Right ventricle myocardium superior (tissue), 1 donor: ENCODE measurements around the gene HTD2. TPM values are rescaled to one million over a fixed set of nuclear protein-coding genes. Genes with fewer than 3 reads are reported as not detected.
"Not testable (repeated sequence)": the region's sequence is repeated elsewhere in the genome, so short reads cannot be mapped to it uniquely, and the experiment has no call there.

Experiments
- ATAC-seq: fragments of 200-7000 bp; cut with Tn5 transposase; one replicate; pipeline ENCODE4 v1.9.1; 2020; ENCODE audit warnings: mild to moderate bottlenecking; ENCODE audit not compliant: poor library complexity
- DNase-seq: peaks from one replicate; pipeline ENCODE4 v3.0.0-alpha.2; 2020
- intact Hi-C: fragments of 100-400 bp; cut with DNase I; formaldehyde crosslinking; loops from one replicate; pipeline ENCODE4 v1.11.2; 2022
- long read RNA-seq: library from polyadenylated mRNA; unstranded; transcript quantifications from one replicate; pipeline ENCODE4 v2.0.0, GENCODE V29; 2021
- total RNA-seq: library from RNA; stranded (reverse); fragmentation: NEBNext Ultra II Directional; extraction: Animal tissue kit (Norgen Biotek cat#: 25700); gene quantifications from one replicate; pipeline ENCODE4 v1.2.1, GENCODE V29; 2021
- donor health status: DM: no; HTN: yes; CAD: no; lungs with severe emphysema.

Gene HTD2
- total RNA-seq: 12.0 TPM
- long read RNA-seq, transcript HTD2-201 (5 exons, 1,508 nt): major isoform, 19 of 27 reads
- long read RNA-seq, transcript HTD2-206 (5 exons, 1,378 nt): minor isoform, 8 of 27 reads
- long read RNA-seq, partial matches to known transcripts: 0 of 27 reads
- long read RNA-seq, other reads (novel, unspliced or antisense): 0 of 27 reads

DNA sequence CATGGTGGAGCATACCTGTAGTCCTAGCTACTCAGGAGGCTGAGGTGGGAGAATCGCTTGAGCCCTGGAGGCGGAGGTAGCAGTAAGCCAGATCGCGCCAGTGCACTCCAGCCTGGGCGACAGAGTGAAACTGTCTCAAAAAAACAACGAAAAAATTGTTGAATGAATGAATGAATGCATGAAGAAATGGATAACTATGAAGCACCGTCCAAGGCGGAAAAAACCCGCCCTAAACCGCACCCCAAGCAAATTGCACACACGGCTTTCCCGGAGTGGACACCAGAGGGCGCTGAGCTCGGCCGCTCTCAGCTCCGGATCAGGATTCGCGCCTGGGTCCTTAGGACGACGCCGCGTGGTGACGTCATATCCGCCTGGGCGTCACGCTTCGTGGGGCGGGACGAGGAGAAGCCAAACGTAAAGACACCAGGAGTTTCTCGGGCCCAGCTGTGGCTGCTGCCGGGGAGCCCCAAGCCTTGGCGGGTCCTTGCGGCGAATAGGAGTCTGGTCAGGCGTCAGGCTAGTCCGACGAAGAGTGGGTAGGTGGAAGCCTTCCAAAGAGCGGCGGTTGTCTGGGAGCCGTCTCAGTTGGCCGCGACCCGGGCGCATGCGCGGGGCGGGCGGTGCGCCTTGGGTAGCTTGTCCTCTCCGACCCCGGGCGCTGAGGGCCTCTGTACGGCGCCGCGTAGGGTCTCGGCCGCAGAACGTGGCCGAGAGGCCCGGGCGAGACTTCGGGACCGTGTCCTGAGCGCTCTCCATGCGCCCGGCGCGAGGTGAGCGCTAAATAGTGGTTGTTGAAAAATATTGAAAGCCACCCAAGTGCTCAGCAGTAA, at the start of gene HTD2, which contains the start of gene RPP14:
TSS of gene HTD2 (plus strand) at position 639 of the 830 bp plus-strand sequence. CDS start 11,094 bp downstream, outside the sequence.
TSS of gene RPP14 (plus strand) at position 364 of the 830 bp plus-strand sequence. CDS start 4,085 bp downstream, outside the sequence.
- peak; percentile 98 for ATAC-seq
- peak; percentile 99 for DNase-seq
- intact Hi-C loops: no loop called here

DNA sequence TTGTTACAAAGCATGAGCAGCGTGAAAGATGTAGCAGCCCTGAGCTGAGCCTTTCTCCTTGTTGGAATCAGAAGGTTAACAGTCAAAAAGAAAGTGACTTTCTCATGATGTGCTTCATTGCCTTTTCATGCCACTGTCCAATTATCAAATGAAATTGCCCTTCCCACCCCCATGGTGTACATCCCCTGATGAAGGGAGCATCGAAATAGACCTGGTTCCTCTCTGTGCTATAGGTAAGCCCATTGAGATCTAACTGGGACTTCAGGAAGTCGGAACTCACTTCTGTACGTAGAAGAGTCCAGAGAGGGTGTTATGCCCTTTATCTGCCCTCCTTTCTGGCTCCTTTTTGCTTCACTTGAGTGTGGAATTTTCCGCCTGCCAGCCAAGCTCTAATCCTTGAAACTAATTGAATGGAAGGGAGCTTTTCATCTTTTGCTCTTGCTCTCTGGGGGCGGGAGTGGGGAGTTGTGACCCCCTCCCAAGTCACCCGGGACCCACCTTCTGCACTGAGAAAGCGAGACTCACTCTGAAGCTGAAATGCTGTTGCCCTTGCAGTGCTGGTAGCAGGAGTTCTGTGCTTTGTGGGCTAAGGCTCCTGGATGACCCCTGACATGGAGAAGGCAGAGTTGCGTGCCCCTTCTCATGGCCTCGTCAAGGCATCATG, 47.8 kb upstream of the HTD2 start:
- intact Hi-C loops: no loop called here
- no peak for DNase-seq
- ATAC-seq: no peak

DNA sequence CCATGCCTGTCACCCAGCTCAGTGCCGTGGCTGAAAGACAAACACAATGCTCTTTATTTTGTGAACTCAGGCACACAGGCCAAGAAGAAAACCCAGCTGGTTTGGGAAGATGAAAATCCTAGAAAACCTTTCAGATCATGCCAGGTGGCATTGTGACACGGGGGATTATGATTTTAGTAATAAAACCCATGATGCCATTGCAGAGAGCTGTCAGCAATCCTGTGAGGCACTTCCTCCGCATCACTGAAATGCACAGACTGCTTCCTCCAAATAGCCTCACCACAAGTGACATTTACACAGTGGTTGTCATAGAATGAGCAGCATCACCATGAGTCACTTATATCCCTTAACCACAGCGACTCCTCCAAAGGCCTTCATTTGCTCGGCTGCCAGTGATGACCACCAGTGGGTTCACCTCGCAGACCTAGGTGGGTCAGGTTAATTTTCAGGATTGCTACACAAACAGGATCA, 46.0 kb upstream of the HTD2 start:
- intact Hi-C loops: no loop called here
- ATAC-seq (no peak), DNase-seq (no peak)

DNA sequence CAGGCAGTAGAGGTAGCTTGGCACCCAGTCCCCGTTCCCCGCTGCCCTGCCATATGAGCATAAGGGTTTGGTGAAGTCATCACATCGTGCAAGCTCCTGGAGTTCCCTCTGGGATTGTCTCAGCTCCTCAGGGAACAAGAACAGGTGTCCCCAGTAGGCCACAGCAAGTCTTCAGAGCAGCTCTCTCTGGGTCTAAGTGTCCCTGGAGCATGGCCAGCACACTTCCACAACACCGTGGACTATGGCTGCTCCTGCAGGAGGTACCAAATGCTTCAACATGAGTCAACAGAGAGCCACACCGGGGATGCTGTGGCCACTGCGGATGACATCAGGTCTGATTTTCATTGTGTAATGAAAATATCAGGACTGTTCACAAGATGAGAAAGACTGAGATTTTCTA, 45.6 kb upstream of the HTD2 start:
- no peak for ATAC-seq

DNA sequence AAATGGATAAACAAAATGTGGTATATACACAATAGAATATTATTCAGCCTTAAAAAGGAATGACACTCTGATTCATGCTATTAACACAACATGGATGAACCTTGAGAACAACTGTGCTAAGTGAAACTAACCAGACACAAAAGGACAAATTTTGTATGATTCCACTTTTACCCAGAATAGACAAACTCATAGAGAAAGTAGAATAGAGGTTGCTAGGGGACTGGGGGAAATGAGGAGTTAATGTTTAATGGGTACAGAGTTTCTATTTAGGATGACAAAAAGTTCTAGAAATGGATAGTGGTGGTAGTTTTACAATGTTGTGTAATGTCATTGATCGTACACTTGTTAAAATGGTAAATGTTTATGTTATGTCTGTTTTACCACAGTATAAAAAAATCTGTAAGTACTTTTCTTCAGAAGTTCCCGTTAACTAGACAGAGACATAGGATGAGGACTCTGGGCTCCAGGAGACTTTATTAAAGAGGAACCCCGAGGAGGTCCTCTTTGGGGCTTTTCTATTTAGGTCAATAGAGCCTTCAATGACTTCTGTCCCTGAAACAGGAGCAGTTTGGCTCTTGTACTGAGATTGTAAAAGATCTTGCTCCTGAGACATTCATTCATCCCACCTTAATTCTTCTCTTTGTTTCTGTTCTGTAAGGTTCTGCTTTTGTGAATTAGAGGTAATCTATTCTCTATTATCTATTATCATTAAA, 44.2 kb upstream of the HTD2 start:
- intact Hi-C loops: no loop called here
- ATAC-seq (no peak), DNase-seq (no peak)

More for the DNA sequence above, 45.6 kb upstream of the HTD2 start:
- DNase-seq: no peak
- intact Hi-C loops: no loop called here

DNA sequence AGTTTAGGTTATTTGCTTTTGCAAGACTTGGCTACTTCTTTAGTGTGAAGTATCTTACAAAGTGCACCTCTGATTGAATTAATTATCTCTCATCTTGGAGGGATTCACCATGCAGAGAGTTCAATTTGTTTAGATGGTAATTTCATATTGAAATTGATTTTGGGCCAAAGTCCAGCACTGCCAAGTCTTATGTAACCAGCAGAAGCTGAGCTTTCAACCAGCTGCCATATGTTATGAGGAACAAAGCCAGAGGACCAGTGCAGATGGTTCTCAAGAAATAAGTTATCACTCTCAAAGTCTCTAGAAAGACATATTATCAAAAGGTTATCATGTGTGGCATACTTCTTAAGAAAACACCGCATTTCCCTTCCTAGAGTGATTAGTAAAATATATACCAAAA, 39.7 kb upstream of the HTD2 start:
- intact Hi-C loops: no loop called here
- ATAC-seq (no peak), DNase-seq (no peak)

DNA sequence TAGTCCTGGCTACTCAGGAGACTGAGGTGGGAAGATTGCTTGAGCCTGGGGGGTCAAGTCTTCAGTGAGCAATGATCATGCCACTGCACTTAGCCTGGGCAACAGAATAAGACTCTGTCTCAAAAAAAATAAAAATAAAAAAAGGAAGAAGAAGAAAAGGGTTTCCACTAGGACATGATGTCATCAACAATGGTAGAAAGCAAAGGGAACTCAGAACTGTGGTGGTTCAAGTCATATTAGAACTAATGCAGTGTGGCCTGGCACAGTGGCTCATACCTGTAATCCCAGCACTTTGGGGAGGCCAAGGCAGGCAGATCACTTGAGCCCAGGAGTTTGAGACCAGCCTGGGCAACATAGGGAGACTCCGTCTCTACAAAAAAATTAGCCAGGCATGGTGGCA, 38.8 kb upstream of the HTD2 start:
- ATAC-seq, DNase-seq, intact Hi-C loops: not testable (repeated sequence)

DNA sequence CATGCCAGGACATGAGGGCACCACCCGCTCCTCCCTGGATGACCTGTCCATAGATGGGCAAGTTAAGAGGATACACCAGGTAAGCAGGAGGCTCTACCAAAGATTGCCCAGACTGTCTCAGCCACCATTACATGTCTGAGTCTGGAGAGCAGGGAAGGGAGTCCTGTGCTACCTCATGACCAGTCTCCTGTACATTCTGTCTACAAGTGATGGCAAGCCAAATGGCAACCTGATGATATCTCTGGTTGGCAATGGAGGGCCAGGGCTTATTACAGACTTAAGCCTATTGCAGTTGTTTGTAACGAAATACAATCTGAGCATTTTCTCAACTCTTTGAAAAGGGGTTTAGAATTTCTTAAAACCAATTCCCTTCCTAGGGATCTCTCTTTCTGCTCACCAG, 37.0 kb upstream of the HTD2 start:
- no peak for DNase-seq
- intact Hi-C loops: no loop called here
- no peak for ATAC-seq

DNA sequence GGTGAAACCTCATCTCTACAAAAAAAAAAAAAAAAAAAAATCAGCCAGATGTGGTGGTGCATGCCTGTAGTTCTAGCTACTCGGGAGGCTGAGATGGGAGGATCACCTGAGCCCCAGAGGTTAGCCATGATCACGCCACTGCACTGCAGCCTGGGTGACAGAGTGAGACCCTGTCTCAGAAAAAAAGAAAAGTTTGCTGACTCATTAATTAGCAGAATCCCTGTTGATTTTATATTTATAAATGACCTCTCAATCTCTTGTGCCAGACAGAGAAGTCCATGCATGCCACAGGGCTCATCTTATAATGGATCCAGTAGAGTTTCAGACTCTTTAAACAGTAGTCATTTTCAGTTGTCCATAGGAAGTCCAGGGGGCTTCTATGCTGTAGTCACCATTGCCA, 35.8 kb upstream of the HTD2 start:
- ATAC-seq: no peak
- no peak for DNase-seq
- intact Hi-C loops: no loop called here

DNA sequence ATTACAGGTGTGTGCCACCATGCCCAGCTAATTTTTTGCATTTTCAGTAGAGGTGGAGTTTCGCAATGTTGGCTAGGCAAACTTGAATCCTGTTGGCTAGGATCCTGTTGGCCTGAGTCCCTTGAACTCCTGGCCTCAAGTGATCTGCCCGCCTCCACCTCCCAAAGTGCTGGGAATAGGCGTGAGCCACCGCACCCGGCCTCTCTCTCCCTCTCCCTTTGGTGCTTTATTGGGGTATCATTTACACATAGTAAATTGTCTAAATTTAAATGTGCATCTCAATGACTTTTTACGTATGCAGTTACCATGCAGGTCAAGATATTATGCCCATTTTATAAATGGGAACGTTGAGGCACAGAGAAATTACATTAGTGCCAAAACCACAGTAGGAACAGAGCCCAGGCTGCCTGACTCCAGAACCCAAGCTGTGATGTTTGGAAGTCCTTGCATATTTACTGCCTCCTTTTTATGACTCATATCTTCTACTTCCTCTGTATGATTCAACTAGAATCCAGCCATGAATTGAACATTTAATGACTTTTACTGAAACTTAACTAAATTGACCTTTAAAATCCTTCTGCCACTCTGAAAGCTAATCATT, 34.3 kb upstream of the HTD2 start:
- intact Hi-C loops: no loop called here
- no peak for ATAC-seq

DNA sequence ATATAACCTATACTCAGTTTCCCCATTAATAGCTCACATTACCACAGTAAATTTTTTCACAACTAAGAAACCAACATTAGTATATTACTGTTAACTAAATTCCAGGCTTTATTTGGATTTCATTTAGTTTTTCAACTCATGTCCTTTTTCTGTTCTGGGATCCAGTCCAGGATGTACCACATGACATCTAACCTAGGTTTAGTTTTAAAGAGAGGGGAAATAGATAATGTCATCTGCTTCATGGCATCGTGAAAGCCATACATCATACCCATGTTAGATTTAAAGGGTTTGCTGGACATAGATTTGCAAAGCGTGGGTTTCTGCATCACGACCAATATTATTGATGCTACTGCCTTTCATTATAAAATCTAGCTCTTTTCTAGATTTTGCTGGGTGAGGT, 33.4 kb upstream of the HTD2 start:
- intact Hi-C loops: no loop called here
- DNase-seq (no peak), ATAC-seq (no peak)

More for the DNA sequence above, 34.3 kb upstream of the HTD2 start:
- no peak for DNase-seq

DNA sequence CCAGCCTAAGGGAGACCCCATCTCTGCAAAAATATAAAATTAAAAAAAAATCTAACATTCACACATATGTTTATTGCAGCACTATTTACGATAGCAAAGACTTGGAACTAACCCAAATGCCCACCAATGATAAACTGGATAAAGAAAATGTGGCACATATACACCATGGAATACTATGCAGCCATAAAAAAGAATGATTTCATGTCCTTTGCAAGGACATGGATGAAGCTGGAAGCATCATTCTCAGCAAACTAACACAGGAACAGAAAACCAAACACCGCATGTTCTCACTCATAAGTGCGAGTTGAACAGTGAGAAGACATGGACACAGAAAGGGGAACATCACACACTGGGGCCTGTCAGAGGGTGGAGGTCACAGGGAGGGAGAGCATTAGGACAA, 33.0 kb upstream of the HTD2 start:
- ATAC-seq, DNase-seq: not testable (repeated sequence)

DNA sequence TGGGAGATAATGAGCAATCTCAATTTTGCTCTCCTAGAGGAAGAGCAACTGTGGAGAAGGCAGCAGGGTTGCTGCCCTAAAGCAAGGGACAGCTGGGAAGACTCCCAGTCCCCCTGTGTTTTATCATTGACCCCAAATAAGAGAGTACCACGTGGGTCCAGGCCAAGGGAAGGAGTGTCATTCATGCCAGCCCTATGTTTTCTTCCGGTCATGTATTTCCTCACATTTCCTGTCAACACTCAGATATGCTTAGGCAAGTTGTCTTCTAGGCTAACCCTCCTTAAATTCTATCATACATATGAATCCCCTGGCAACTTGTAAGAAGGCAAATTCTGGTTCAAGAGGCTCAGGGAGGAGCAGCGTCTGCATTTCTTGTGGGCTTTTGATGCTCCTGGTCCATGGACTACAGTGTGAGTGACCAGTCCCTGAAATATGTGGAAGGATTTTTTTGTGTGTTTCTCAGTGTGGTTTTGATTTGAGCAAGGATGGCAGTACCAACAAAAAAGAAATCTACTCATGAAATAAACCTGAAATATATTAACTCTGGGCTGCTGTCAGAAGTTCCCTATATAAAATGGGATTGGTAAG, 32.2 kb upstream of the HTD2 start:
- DNase-seq: no peak
- intact Hi-C loops: no loop called here
- no peak for ATAC-seq

More for the DNA sequence above, 33.0 kb upstream of the HTD2 start:
- intact Hi-C loops: not testable (repeated sequence)

DNA sequence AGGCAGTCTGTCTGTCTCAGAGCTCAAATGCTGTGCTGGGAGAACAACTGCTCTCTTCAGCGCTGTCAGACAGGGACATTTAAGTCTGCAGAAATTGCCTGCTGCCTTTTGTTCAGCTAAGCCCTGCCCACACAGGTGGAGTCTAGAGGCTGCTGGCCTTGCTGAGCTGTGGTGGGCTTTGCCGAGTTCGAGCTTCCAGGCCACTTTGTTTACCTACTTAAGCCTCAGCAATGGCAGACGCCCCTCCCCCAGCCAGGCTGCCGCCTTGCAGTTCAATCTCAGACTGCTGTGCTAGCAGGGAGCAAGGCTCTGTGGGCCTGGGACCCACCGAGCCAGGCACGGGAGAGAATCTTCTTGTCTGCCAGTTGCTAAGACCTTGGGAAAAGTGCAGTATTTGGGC, 25.3 kb upstream of the HTD2 start:
- ATAC-seq (no peak), DNase-seq (no peak)
- intact Hi-C loops: loop anchor here (10.0 kb wide), 1 partner anchor 46 kb away; the partner anchor contains the start of gene ABHD6

DNA sequence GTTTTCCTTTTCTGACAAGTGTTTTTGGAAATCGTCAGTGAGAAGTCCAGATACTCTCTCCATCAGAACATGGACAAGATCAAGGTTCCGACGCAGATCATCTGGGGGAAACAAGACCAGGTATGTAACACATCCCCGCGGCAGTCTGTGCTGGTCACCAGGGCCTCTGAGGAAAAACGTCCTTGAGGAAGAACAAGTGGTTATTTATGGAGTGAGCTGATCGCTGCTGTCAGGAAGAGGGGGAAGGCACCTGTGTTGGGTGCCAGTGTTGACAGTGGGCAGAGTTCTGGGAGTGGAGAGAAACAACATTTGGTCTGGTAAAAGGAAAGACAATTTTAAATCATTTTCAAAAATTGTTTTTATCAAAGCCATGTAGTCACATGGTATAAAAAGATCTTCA, 21.0 kb upstream of the HTD2 start:
- DNase-seq (no peak), ATAC-seq (peak; percentile 88)
- intact Hi-C loops: loop anchor here (10.0 kb wide), 1 partner anchor 51 kb away; the partner anchor contains the start of gene ABHD6

DNA sequence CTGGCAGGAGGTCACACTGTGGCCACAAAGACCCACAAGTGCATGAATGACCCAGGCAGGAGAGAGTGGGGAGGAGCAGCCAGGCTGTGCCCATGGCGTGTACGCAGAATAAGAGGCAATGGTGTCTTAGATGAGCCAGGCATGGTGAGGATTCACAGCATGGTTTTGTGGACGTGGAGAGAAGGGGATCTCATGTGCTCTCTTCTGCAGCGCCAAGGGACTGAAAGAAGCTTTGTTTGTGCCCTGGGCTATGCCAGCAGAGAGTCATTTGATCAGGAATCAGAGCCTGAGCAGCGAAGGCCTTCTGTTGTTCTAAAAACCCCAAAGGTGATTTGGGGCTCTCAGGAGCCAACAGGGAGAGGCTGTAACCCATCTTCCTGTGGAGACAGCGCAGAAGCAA, 19.0 kb upstream of the HTD2 start:
- DNase-seq (no peak), ATAC-seq (no peak)
- intact Hi-C loops: loop anchor here (10.0 kb wide), 1 partner anchor 53 kb away; the partner anchor contains the start of gene ABHD6

DNA sequence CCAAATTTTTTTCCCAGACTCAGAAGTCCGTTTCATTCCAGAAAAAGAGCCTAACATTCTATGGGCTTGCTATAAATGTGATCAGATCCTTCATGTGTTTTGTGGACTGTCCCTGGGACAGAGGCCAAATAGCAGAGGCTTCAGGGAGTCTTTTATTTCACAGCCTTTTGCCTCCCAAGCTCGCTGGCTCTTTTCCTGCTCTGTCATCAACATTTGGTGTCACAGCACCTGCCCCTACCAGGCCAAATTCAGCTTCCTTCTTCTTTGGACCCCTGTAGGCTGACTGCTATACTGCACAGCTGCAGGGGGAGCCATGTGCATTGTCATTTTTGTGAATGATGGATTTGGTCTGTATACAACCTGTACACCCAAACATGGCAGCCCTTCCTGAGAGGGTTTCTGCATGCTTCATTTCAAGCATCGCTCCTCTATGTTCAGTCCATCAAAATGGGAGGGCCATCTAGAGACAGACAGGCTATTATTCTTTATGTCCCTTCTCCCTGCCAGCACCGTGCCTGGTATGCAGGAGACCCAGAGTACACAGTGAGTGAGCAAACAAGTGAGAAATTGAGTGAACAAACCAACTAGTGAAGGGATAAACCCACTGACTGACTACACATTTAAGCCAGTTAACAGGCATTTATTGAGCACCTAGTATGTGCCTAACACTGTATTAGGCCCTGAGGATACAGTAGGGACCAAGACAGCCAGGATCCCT, 18.1 kb upstream of the HTD2 start:
- intact Hi-C loops: loop anchor here (10.0 kb wide), 1 partner anchor 53 kb away; the partner anchor contains the start of gene ABHD6
- ATAC-seq (peak; percentile 59), DNase-seq (no peak)
